ENCODE measurements around the gene EDDM3A. TPM values are rescaled to one million over a fixed set of nuclear protein-coding genes. Genes with fewer than 3 reads are reported as not detected.

The EDDM3A gene
- total RNA-seq, 3 donors from 2014 or later (not counting 1 experiment from before 2014, with no cell fraction given), result not detected

DNA sequence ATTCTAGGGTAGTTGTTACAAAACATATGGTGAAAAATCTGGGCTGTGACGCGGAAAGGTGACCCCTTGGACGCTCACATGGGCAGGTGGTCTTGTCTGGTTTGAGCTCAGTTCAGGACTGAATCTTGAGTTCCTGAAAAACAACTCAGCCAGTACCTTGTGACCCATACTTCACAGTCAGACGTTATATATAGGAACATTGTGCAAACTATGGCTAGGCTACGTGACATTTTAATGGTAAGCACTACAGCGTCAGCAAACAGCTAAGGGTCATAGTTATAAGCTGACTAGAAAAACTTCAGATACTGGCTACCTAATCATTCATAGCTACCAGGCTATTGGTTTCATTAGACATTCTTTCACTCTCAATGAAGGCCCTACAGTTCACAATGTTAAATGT is 14.8 kb upstream of the EDDM3A start:
- no peak for DNase-seq
- ATAC-seq, result no peak
- TF ChIP-seq, protein P1, sequence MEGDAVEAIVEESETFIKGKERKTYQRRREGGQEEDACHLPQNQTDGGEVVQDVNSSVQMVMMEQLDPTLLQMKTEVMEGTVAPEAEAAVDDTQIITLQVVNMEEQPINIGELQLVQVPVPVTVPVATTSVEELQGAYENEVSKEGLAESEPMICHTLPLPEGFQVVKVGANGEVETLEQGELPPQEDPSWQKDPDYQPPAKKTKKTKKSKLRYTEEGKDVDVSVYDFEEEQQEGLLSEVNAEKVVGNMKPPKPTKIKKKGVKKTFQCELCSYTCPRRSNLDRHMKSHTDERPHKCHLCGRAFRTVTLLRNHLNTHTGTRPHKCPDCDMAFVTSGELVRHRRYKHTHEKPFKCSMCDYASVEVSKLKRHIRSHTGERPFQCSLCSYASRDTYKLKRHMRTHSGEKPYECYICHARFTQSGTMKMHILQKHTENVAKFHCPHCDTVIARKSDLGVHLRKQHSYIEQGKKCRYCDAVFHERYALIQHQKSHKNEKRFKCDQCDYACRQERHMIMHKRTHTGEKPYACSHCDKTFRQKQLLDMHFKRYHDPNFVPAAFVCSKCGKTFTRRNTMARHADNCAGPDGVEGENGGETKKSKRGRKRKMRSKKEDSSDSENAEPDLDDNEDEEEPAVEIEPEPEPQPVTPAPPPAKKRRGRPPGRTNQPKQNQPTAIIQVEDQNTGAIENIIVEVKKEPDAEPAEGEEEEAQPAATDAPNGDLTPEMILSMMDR (IDR thresholded peaks at IDR 0.05), result no peak
- H3K4me1 ChIP-seq (ENCODE audit: control insufficient read depth, insufficient read depth, low read length), result no peaks in the 10 kb centered on the region
- 72% methylated on average over 6 of the region's 6 CpGs for WGBS (ENCODE audit: insufficient coverage)
- no peaks in the 10 kb centered on the region for H3K9me3 ChIP-seq (ENCODE audit: control insufficient read depth, insufficient read depth, low read length)
- H3K27me3 ChIP-seq (ENCODE audit: control insufficient read depth, insufficient read depth, low read length), result no peaks in the 10 kb centered on the region
- no peak overlapping the region for H3K4me3 Mint-ChIP-seq
- no peaks in the 10 kb centered on the region for H3K36me3 ChIP-seq (ENCODE audit: control insufficient read depth, insufficient read depth, low read length)
- peaks cover 10 to 22% of the 10 kb centered on the region in 2 donors for H3K27me3 Mint-ChIP-seq (ENCODE audit: low read depth in 2 of 2)
- H3K9me3 Mint-ChIP-seq, result no peaks in the 10 kb centered on the region
- no peaks in the 10 kb centered on the region for H3K4me1 Mint-ChIP-seq
- intact Hi-C loops (cut with micrococcal nuclease), result no loop called here
- H3K4me3 ChIP-seq (ENCODE audit: low read length), result no peak overlapping the region
- no peak overlapping the region for H3K27ac ChIP-seq (ENCODE audit: low read length)
- no peaks in the 10 kb centered on the region for H3K36me3 Mint-ChIP-seq
- H3K27ac Mint-ChIP-seq, result no peak overlapping the region

DNA sequence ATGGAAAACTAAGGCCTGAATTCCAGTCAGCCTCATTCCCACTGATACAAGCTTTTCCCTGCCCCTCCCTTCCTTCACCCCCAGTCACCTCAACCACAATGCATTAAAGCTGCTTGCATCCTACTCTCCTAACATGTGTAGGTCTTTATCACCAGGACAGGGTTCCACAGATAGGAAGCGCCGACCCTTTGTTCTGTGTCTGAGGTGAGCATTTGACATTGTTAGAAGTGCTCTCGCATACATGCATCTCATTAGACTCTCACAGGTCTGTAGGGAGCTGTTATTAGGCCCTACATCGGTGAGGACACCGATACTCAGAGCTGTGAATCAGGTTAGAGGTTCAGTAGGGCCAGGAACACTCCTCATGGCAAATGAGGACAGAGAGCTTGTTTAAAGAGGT is 13.2 kb upstream of the EDDM3A start:
- DNase-seq, result no peak
- no peaks in the 10 kb centered on the region for H3K36me3 ChIP-seq (ENCODE audit: control insufficient read depth, insufficient read depth, low read length)
- Mint-ChIP-seq H3K9me3 (no peaks in the 10 kb centered on the region), H3K27ac (no peak overlapping the region), H3K4me1 (no peaks in the 10 kb centered on the region), H3K27me3 (ENCODE audit: low read depth in 2 of 2) (peaks cover 5 to 7% of the 10 kb centered on the region in 2 donors), H3K4me3 (no peak overlapping the region), H3K36me3 (no peaks in the 10 kb centered on the region)
- H3K4me3 ChIP-seq (ENCODE audit: low read length), result no peak overlapping the region
- intact Hi-C loops (cut with micrococcal nuclease), result no loop called here
- H3K4me1 ChIP-seq (ENCODE audit: control insufficient read depth, insufficient read depth, low read length), result no peaks in the 10 kb centered on the region
- no peaks in the 10 kb centered on the region for H3K27me3 ChIP-seq (ENCODE audit: control insufficient read depth, insufficient read depth, low read length)
- no peak overlapping the region for H3K27ac ChIP-seq (ENCODE audit: low read length)
- WGBS (ENCODE audit: insufficient coverage), result 100% methylated on average over 3 of the region's 5 CpGs
- ATAC-seq, result no peak
- no peaks in the 10 kb centered on the region for H3K9me3 ChIP-seq (ENCODE audit: control insufficient read depth, insufficient read depth, low read length)
- TF ChIP-seq, protein P1 (IDR thresholded peaks at IDR 0.05), result no peak

DNA sequence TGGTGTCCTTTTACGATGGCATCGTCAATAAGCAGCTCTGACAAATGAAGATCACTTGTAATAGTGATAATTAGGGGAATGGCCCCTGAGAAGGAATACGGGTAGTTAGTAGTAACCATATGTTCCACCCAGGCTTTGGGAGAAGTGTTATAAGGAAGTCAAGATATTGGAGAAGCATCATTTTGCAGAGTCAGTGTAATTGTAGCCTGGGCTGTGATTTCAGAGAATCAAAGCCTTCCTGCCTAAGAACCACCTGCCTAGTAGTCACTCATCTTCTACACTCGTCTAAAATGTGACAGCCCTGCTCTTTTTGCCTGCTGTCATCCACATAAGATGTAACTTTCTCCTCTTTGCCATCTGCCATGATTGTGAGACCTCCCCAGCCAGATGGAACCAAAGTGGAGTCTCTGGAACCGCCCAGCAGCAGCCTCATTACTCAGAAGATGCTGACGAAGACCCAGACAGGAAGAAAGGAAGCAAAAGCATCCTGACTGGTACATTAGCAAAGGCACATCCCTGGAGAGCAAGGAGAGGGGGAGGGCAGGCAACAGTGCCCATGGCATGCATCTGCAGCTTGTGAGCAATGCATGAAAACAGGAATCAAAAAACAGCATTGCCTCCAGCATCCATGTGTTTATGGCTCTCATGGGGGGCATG is 12.6 kb upstream of the EDDM3A start:
- no peak overlapping the region for H3K27ac Mint-ChIP-seq
- no peaks in the 10 kb centered on the region for H3K9me3 Mint-ChIP-seq
- H3K4me1 ChIP-seq (ENCODE audit: control insufficient read depth, insufficient read depth, low read length), result no peaks in the 10 kb centered on the region
- H3K27me3 ChIP-seq (ENCODE audit: control insufficient read depth, insufficient read depth, low read length), result no peaks in the 10 kb centered on the region
- peaks cover 0 to under 1% of the 10 kb centered on the region in 2 donors for H3K27me3 Mint-ChIP-seq (ENCODE audit: low read depth in 2 of 2)
- H3K4me3 Mint-ChIP-seq, result no peak overlapping the region
- TF ChIP-seq, protein P1 (IDR thresholded peaks at IDR 0.05), result no peak
- no peak overlapping the region for H3K27ac ChIP-seq (ENCODE audit: low read length)
- H3K4me3 ChIP-seq (ENCODE audit: low read length), result no peak overlapping the region
- H3K36me3 Mint-ChIP-seq, result no peaks in the 10 kb centered on the region
- H3K36me3 ChIP-seq (ENCODE audit: control insufficient read depth, insufficient read depth, low read length), result no peaks in the 10 kb centered on the region
- no peaks in the 10 kb centered on the region for H3K9me3 ChIP-seq (ENCODE audit: control insufficient read depth, insufficient read depth, low read length)
- no peak for DNase-seq
- whole genome bisulfite sequencing (ENCODE audit: insufficient coverage), result 72% methylated on average over 6 of the region's 6 CpGs
- intact Hi-C loops (cut with micrococcal nuclease), result no loop called here
- H3K4me1 Mint-ChIP-seq, result no peaks in the 10 kb centered on the region
- ATAC-seq, result no peak

All from natural killer cell (primary cell).